Suppressor macrophage treated with lipopolysaccharide for 1 hour (primary cell): ENCODE results near the gene ASCL2.

ENCODE experiments used
- DNase-seq, 3 donors: peaks; one replicate each; pipeline ENCODE4 v3.0.0-alpha.2; 2020 to 2022

The ASCL2 gene

GRCh38 chr11:2271327-2272227 lies 1.2 kb upstream of the ASCL2 start:
- DNase-seq: no peak

- peak; percentile 83 to 90 (median 84) for DNase-seq
Measured at GRCh38 chr11:2271077-2271326, 614 bp upstream of the ASCL2 start.

- peak; percentile 26 to 58 (median 51) for DNase-seq
Measured at GRCh38 chr11:2269601-2270321, 627 bp downstream of the ASCL2 start.

GRCh38 chr11:2268729-2269600 lies 1.4 kb downstream of the ASCL2 start:
- peak; percentile 97 for DNase-seq

GRCh38 chr11:2267851-2268728 lies 2.3 kb downstream of the ASCL2 start:
- no peak for DNase-seq

- DNase-seq: no peak
Measured at GRCh38 chr11:2267306-2267850, 3.0 kb downstream of the ASCL2 start.

- DNase-seq: no peak
Measured at GRCh38 chr11:2266586-2267305, 3.6 kb downstream of the ASCL2 start.

GRCh38 chr11:2265854-2266585 lies 4.4 kb downstream of the ASCL2 start:
- DNase-seq: no peak

- peak; percentile 85 to 96 (median 91) for DNase-seq
Measured at GRCh38 chr11:2265396-2265795, 5.0 kb downstream of the ASCL2 start.

- no peak for DNase-seq
Measured at GRCh38 chr11:2264366-2265053, 5.9 kb downstream of the ASCL2 start.

GRCh38 chr11:2263724-2264360 lies 6.5 kb downstream of the ASCL2 start:
- DNase-seq: no peak

- DNase-seq: no peak
Measured at GRCh38 chr11:2263071-2263565, 7.3 kb downstream of the ASCL2 start.

GRCh38 chr11:2262301-2263070 lies 7.9 kb downstream of the ASCL2 start:
- no peak for DNase-seq

- DNase-seq: no peak
Measured at GRCh38 chr11:2261436-2262230, 8.8 kb downstream of the ASCL2 start.

GRCh38 chr11:2260491-2261364 lies 9.7 kb downstream of the ASCL2 start:
- no peak for DNase-seq

GRCh38 chr11:2259897-2260451 lies 10.4 kb downstream of the ASCL2 start:
- DNase-seq: no peak
